NCI-H510A treated with DMSO at 0.1 percent for 48 hours (cell line): ENCODE measurements around the gene RBM14.
"Not testable (repeated sequence)": the region's sequence is repeated elsewhere in the genome, so short reads cannot be mapped to it uniquely, and the experiment has no call there.

Experiments used
- DNase-seq: peaks from one replicate; lab custom pipeline; 2025; lab: John Stamatoyannopoulos, UW

RBM14 gene

DNA sequence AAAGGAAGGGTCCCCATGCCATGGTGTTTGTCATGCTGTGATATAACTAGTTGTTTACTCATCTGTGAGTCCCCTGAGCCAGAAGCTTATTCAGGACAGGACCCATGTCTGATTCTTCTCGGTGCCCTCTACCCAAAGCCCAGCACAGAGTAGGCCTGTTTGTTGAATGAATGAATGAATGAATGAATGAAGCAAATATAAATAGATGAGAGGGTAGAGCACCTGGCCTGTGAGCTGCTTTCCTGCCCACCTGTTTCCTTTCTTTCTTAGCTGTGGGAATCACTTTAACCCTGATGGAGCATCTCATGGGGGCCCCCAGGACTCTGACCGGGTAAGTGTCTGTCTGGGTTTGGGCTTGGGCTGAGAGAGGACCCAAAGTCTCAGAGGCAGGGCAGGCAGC lies 16.2 kb upstream of the RBM14 start:
- no peak for DNase-seq

DNA sequence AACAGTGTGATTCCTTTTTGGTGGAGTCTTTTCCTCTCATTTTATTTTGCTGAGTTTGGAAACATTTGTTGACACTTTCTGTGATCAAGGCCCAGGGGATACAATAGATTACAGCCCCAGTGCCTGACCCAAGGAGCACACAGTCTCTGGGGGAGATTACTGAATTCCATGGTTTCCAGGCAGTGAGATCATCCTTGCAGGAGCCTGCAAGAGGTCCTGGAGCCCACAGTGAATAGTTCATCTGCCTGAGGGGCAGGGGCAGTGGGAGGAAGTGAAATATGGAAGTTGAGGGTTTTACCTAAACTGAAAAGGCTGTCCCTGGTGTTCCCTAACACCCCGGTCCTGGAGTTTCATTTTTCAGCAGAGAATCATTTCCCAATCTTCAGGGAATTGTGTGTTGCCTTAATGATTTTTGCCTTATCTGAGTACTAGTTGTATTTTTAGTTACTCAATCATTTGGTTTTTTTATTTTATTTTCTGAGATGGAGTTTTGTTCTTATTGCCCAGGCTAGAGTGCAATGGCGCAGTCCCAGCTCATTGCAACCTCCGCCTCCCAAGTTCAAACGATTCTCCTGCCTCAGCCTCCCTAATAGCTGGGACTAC lies 15.7 kb upstream of the RBM14 start:
- no peak for DNase-seq

DNA sequence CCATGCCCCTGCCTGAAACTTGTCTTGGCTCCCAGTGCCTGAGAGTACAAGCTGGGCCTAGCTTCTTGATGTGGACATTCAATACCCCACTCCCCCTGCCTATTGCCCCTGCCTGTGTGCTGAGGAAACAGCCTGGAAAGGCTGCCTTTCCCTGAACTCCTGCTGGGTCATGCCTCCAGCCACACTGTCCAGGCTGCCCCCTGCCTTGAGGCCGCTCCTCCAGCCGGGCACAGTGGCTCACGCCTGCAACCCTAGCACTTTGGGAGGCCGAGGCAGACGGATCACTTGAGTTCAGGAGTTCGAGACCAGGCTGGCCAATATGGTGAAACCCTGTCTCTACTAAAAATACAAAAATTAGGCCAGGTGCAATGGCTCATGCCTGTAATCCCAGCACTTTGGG lies 13.4 kb upstream of the RBM14 start:
- DNase-seq, result no peak

DNA sequence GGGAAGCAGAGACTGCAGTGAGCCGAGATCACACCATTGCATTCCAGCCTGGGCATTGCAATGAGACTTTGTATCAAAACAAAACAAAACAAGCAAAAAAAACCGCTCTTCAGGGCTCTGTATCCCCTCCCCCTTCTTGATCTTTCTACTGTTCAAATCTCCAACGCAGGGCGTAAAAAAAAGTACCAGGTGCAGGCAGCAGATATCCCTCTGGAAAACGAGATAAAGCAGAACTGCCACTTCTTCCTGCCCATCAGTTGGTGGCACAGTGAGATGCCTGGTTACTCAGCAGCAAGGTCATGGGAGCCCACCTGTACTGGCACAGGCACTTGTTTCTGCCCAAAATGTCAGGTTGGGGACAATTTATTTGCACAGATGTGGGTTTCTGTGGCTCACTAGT lies 12.3 kb upstream of the RBM14 start:
- DNase-seq, result no peak

DNA sequence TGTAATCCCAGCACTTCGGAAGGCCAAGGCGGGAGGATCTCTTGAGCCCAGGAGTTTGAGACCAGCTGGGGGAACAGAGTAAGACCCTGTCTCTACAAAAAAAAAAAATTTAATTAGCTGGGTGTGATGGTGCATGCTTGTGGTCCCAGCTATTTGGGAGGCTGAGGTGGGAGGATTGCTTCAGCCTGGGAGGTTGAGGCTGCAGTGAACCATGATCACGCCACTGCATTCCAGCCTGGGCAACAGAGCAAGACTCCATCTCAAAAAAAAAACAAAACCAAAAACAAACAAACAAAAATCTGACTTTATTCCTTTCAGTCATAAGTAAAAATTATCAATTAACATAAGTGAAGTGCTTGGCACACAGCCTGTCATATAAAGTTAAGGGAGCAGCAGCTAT lies 9.8 kb upstream of the RBM14 start:
- not testable (repeated sequence) for DNase-seq

- DNase-seq, result no peak
These were observed 9.2 kb upstream of the RBM14 start for GRCh38 chr11:66607126-66607834.

GRCh38 chr11:66609721-66610617 lies 6.5 kb upstream of the RBM14 start:
- no peak for DNase-seq

DNA sequence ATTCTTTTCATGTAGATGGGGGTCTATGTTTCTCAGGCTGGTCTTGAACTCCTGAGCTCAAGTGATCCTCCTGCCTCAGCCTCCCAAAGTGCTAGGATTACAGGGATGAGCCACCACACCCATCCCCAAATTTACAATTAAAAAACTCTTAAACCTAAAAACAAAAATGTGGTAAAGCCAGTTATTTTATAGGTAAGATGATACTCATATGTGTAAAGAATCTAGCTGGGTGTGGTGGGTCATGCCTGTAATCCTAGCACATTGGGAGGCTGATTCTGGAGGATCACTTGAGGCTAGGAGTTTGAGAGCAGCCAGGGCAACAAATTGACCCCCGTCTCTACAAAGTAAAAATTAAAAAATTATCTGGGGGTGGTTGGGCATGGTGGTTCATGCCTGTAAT lies 4.0 kb upstream of the RBM14 start:
- DNase-seq, result no peak

DNA sequence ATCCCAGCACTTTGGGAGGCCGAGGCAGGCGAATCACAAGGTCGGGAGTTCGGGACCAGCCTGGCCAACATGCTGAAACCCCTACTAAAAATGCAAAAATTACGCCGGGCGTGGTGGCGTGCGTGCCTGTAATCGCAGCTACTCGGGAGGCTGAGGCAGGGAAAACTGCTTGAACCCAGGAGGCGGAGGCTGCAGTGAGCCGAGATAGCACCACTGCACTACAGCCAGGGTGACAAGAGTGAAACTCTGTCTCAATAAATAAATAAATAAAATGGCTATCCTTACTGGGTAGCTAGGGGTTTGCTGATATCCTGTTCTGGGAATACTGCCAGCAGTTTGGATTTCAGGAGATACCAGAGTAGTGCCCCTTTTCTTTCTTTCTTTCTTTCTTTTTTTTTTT lies 2.4 kb upstream of the RBM14 start:
- no peak for DNase-seq

DNA sequence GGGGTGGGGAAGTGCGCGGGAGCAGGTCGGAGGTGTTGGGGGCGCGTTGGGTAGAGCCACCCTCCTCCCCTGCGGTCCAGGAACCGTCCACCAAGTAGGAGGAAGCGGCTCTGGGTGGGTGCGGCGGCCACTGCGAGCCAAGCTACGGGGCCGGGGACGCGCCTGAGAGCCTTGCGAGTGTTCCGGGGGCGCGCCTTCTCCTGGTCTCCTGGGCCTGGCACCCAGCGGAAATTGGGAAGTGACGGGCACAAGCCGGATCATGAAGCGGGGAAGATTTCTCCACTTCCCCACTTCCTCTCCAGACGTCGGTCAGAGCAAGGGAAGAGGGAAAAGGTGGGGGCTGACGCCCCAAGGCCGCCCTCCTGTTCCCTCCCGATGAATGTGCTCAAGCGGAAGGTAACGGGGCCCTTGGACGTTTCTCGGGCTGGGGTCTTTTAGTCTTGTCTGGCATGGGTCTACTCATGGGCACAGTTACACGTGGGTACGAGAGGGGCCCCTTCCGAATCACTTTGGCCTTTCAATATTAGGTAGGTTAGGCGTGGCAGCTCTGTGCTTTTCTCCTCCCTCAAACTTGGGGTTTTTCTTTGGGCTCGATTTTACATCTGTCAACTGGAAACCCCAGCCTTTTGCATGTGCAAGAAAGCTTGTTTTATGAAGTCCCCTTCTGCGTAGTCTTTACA lies 865 bp downstream of the RBM14 start:
- DNase-seq, result no peak

GRCh38 chr11:66619080-66619554 lies 2.7 kb downstream of the RBM14 start:
- DNase-seq, result no peak

GRCh38 chr11:66624450-66624849 lies 8.0 kb downstream of the RBM14 start:
- DNase-seq, result no peak

DNA sequence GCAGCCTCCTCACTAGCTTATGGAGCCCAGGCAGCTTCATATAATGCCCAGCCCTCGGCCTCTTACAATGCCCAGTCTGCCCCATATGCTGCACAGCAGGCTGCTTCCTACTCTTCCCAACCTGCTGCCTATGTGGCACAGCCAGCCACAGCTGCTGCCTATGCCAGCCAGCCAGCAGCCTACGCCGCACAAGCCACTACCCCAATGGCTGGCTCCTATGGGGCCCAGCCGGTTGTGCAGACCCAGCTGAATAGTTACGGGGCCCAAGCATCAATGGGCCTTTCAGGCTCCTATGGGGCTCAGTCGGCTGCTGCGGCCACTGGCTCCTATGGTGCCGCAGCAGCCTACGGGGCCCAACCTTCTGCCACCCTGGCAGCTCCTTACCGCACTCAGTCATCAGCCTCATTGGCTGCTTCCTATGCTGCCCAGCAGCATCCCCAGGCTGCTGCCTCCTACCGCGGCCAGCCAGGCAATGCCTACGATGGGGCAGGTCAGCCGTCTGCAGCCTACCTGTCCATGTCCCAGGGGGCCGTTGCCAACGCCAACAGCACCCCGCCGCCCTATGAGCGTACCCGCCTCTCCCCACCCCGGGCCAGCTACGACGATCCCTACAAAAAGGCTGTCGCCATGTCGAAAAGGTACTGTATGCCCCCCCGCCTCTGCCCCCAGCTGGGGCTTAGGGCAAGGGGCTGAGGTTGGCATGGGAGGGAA lies 8.8 kb downstream of the RBM14 start:
- no peak for DNase-seq

GRCh38 chr11:66625752-66626149 lies 9.3 kb downstream of the RBM14 start:
- DNase-seq, result no peak

DNA sequence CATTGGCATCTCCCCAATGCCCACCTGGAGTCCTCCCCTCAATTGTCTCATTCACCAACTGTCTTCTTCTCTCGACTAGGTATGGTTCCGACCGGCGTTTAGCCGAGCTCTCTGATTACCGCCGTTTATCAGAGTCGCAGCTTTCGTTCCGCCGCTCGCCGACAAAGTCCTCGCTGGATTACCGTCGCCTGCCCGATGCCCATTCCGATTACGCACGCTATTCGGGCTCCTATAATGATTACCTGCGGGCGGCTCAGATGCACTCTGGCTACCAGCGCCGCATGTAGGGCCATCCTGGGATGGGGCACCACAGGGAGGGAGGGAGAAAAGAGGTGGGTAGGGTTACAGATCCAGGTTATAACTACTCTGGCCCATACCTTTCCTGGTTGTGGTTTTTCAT lies 10.0 kb downstream of the RBM14 start:
- no peak for DNase-seq

- DNase-seq, result no peak
These were observed 10.5 kb downstream of the RBM14 start for GRCh38 chr11:66626926-66627325.

DNA sequence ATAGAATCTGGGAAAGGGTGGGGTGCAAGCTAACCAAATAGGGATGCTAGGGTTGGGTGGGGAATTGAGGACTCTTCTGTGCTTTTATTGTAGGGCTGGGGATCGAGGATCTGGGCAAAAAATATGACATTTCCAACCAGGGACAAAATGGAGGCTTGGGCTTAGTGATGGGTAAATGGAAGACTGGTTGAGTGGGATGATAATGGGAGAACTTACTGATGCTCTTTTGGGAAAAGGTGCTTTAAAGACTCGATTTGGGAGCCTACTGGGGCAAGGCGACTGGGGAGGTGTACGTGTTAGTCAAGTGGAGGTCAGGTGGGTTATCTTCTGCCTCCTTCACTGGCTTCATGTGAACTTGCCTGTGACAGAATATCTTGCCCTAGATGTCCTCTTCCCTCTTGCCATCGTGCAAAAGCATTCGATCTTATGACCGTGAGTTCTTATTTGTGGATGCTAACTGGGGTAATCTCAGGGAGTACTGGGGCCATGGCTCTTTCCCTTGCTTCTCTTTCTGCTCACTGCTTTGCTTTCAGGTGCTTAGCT lies 11.7 kb downstream of the RBM14 start:
- DNase-seq, result no peak

DNA sequence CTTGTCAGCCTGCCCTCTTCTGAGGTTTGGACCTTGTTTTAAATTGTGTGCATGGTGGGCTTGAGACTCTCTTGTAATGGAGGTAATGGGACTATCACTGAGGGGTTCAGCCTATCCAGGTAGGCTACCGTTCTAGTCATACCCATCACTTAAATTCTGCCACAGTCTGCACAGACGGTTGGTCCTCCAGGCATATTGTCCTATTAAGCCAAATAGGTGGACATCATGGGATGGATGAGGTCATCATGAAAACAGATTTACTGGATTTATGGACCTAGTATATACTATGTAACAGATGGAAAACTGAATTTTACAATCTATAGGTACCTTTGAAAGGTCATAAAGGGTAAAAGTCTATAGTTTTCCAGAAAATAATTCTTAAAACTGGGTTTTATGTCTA lies 12.9 kb downstream of the RBM14 start:
- DNase-seq, result no peak

- DNase-seq, result no peak
These were observed 15.5 kb downstream of the RBM14 start for GRCh38 chr11:66631883-66632282.

- no peak for DNase-seq
These were observed 16.5 kb downstream of the RBM14 start for GRCh38 chr11:66632952-66633351.

- DNase-seq, result no peak
These were observed 20.0 kb downstream of the RBM14 start for GRCh38 chr11:66636411-66636810.
